ENCODE data around the gene PEX11G. TPM values are rescaled to one million over a fixed set of nuclear protein-coding genes. Genes with fewer than 3 reads are reported as not detected.

PEX11G gene
- total RNA-seq, 2 experiments from 2014 or later = 0.67 to 1.3 TPM

- CTCF ChIA-PET = no interaction called here
These were observed 12.6 kb downstream of the PEX11G start for GRCh38 chr19:7476241-7476640.

GRCh38 chr19:7475665-7476064 is 13.2 kb downstream of the PEX11G start:
- CTCF ChIA-PET = no interaction called here
- POLR2A ChIA-PET = no interaction called here

More at GRCh38 chr19:7476241-7476640, 12.6 kb downstream of the PEX11G start:
- POLR2A ChIA-PET = no interaction called here

- CTCF ChIA-PET = no interaction called here
- POLR2A ChIA-PET = interaction anchor here (0.6 kb wide), 1 partner anchor 41 kb away, joined by 4 read pairs; no protein-coding TSS in a partner anchor
These were observed 16.9 kb downstream of the PEX11G start for GRCh38 chr19:7471696-7472615.

- CTCF ChIA-PET = interaction anchor here (0.5 to 1.3 kb wide), 2 partner anchors 117 to 143 kb away, joined by 3 read pairs; no protein-coding TSS in a partner anchor
- POLR2A ChIA-PET = interaction anchor here (0.6 to 0.7 kb wide), 2 partner anchors 40 to 71 kb away, joined by 4 to 7 read pairs; no protein-coding TSS in a partner anchor
These were observed 18.1 kb downstream of the PEX11G start for GRCh38 chr19:7470540-7471305.

GRCh38 chr19:7469669-7470285 is 19.1 kb downstream of the PEX11G start:
- CTCF ChIA-PET = interaction anchor here (1.3 kb wide), 1 partner anchor 116 kb away, joined by 3 read pairs; no protein-coding TSS in a partner anchor
- POLR2A ChIA-PET = no interaction called here

GRCh38 chr19:7468840-7469239 is 20.0 kb downstream of the PEX11G start:
- ChIA-PET CTCF (no interaction called here), POLR2A (interaction anchor here (0.6 kb wide), 1 partner anchor 43 kb away, joined by 4 read pairs; no protein-coding TSS in a partner anchor)

- ChIA-PET POLR2A (no interaction called here), CTCF (no interaction called here)
These were observed 21.5 kb downstream of the PEX11G start for GRCh38 chr19:7467009-7467989.

- POLR2A ChIA-PET = no interaction called here
- CTCF ChIA-PET = no interaction called here
These were observed 25.3 kb downstream of the PEX11G start for GRCh38 chr19:7463575-7463974.

- POLR2A ChIA-PET = no interaction called here
- CTCF ChIA-PET = no interaction called here
These were observed 26.8 kb downstream of the PEX11G start for GRCh38 chr19:7461841-7462629.

GRCh38 chr19:7460562-7460966 is 28.3 kb downstream of the PEX11G start:
- ChIA-PET CTCF (no interaction called here), POLR2A (no interaction called here)

- POLR2A ChIA-PET = no interaction called here
- CTCF ChIA-PET = no interaction called here
These were observed 29.1 kb downstream of the PEX11G start for GRCh38 chr19:7459773-7460172.

- CTCF ChIA-PET = no interaction called here
- POLR2A ChIA-PET = no interaction called here
These were observed 30.2 kb downstream of the PEX11G start for GRCh38 chr19:7458675-7459074.

GRCh38 chr19:7456964-7457541 is 31.8 kb downstream of the PEX11G start:
- POLR2A ChIA-PET = no interaction called here
- CTCF ChIA-PET = interaction anchor here (0.6 kb wide), 1 partner anchor 605 kb away, joined by 5 read pairs; no protein-coding TSS in a partner anchor

- ChIA-PET POLR2A (interaction anchor here (0.6 kb wide), 2 partner anchors 29 to 511 kb away, joined by 3 read pairs; no protein-coding TSS in a partner anchor), CTCF (no interaction called here)
These were observed 33.1 kb downstream of the PEX11G start for GRCh38 chr19:7455600-7456296.

GRCh38 chr19:7454998-7455397 is 33.8 kb downstream of the PEX11G start:
- CTCF ChIA-PET = no interaction called here
- POLR2A ChIA-PET = interaction anchor here (0.6 kb wide), 2 partner anchors 73 to 510 kb away, joined by 3 read pairs; no protein-coding TSS in a partner anchor

GRCh38 chr19:7450243-7451223 is 38.3 kb downstream of the PEX11G start:
- ChIA-PET CTCF (no interaction called here), POLR2A (no interaction called here)
